Duodenal mucosa (tissue), 2 donors: ENCODE results near the gene RHOT2.

Experiments used
- H3K27ac ChIP-seq: one replicate; pipeline ENCODE4 v1.7.0; 2013; ENCODE audit warnings: low read depth, low read length
- H3K27me3 ChIP-seq, 2 donors: one replicate each; pipeline ENCODE4 v1.7.0; 2013; ENCODE audit warnings: low read length in 2 of 2, control low read depth in 1 of 2; ENCODE audit not compliant: insufficient read depth in 2 of 2, control insufficient read depth in 1 of 2
- H3K36me3 ChIP-seq, 2 donors: one replicate each; pipeline ENCODE4 v1.7.0; 2013; ENCODE audit warnings: low read length in 2 of 2, control low read depth in 1 of 2; ENCODE audit not compliant: insufficient read depth in 2 of 2, control insufficient read depth in 1 of 2
- H3K4me1 ChIP-seq, 2 donors: one replicate each; pipeline ENCODE4 v1.7.0; 2013; ENCODE audit warnings: low read length in 2 of 2, control low read depth in 1 of 2; ENCODE audit not compliant: insufficient read depth in 2 of 2, control insufficient read depth in 1 of 2
- H3K4me3 ChIP-seq, 2 donors: one replicate each; pipeline ENCODE4 v1.7.0; 2013; ENCODE audit warnings: low read length in 2 of 2, low read depth in 1 of 2
- H3K9ac ChIP-seq, 2 donors: one replicate each; pipeline ENCODE4 v1.7.0; 2013; ENCODE audit warnings: low read length in 2 of 2, low read depth in 1 of 2
- H3K9me3 ChIP-seq, 2 donors: one replicate each; pipeline ENCODE4 v1.7.0; 2013; ENCODE audit warnings: low read length in 2 of 2, control low read depth in 1 of 2; ENCODE audit not compliant: control insufficient read depth in 1 of 2

RHOT2 gene

GRCh38 chr16:700684-701584 is 33.0 kb downstream of the RHOT2 start:
- H3K4me3 ChIP-seq = no peak overlapping the region
- peaks cover 51 to 58% of the 10 kb centered on the region in 2 donors for H3K27me3 ChIP-seq
- no peak overlapping the region for H3K27ac ChIP-seq
- peaks cover 4 to 5% of the 10 kb centered on the region in 2 donors for H3K4me1 ChIP-seq
- no peaks in the 10 kb centered on the region for H3K9me3 ChIP-seq
- no peak overlapping the region for H3K9ac ChIP-seq
- no peaks in the 10 kb centered on the region for H3K36me3 ChIP-seq

GRCh38 chr16:702341-702740 is 34.4 kb downstream of the RHOT2 start:
- Histone ChIP-seq H3K9me3 (no peaks in the 10 kb centered on the region), H3K4me3 (no peak overlapping the region), H3K4me1 (no peaks in the 10 kb centered on the region), H3K36me3 (no peaks in the 10 kb centered on the region), H3K27ac (no peak overlapping the region), H3K9ac (no peak overlapping the region), H3K27me3 (peaks cover 64 to 71% of the 10 kb centered on the region in 2 donors)

GRCh38 chr16:703406-703805 is 35.5 kb downstream of the RHOT2 start:
- H3K4me1 ChIP-seq = no peaks in the 10 kb centered on the region
- H3K9ac ChIP-seq = no peak overlapping the region
- H3K27ac ChIP-seq = no peak overlapping the region
- H3K4me3 ChIP-seq = no peak overlapping the region
- no peaks in the 10 kb centered on the region for H3K9me3 ChIP-seq
- H3K36me3 ChIP-seq = no peaks in the 10 kb centered on the region
- peaks cover 73 to 81% of the 10 kb centered on the region in 2 donors for H3K27me3 ChIP-seq

GRCh38 chr16:704047-704446 is 36.1 kb downstream of the RHOT2 start:
- H3K4me1 ChIP-seq = no peaks in the 10 kb centered on the region
- H3K36me3 ChIP-seq = no peaks in the 10 kb centered on the region
- peaks cover 78 to 85% of the 10 kb centered on the region in 2 donors for H3K27me3 ChIP-seq
- no peak overlapping the region for H3K9ac ChIP-seq
- no peak overlapping the region for H3K4me3 ChIP-seq
- H3K9me3 ChIP-seq = no peaks in the 10 kb centered on the region
- H3K27ac ChIP-seq = no peak overlapping the region

DNA sequence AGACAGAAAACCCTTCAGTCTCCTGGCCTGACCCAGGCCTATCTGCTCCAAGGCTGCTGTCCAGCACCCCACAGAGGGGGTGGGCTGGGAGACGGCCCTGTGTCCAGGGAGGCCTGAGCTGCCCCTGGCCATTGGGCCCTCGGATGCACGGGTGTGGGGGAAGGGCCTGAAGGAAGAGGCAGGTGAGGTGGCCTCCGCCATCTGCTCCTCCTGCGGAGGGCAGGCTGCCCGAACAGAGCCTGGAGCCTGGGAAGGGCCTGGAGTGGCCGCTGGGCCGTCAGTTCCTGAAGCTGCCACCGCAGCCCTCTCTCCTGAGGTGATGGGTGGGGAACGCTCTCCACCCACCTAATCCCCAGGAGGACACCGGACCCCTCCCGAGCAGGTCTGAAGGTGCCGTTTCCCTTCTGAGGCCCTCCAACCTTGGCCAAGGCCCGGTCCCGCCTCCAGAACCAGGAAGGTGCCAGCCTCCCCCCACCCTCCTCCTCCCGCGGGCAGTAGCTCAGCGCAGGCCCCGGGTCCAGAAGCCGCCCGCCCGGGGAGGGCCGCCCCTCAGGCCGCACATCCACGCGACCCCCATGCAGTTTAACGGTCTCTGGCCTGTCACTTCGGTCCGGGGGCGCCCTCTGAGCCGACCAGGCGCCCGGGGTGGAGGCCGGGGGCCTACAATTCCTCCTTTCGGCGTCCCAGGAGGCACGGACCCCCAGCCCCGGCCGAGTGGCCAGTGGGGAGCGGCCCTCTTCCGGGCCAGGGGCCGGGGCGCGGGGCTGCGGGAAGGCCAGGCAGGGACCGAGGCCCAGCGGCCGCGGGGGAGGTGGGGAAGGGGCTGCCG is 36.8 kb downstream of the RHOT2 start:
- Histone ChIP-seq H3K27ac (no peak overlapping the region), H3K4me1 (no peaks in the 10 kb centered on the region), H3K36me3 (no peaks in the 10 kb centered on the region), H3K9me3 (no peaks in the 10 kb centered on the region), H3K27me3 (peaks cover 79 to 87% of the 10 kb centered on the region in 2 donors), H3K9ac (no peak overlapping the region), H3K4me3 (no peak overlapping the region)

GRCh38 chr16:705431-706188 is 37.7 kb downstream of the RHOT2 start, which contains the start of gene FBXL16:
Gene FBXL16 (minus strand): TSS chr16:705801. CDS start chr16:697405, 8,396 bp downstream.
- Histone ChIP-seq H3K4me3 (no peak within 1 kb of the TSS), H3K9ac (no peak within 1 kb of the TSS), H3K36me3 (no peaks in the 10 kb centered on the region), H3K4me1 (no peaks in the 10 kb centered on the region), H3K27ac (no peak within 1 kb of the TSS), H3K9me3 (no peaks in the 10 kb centered on the region), H3K27me3 (peaks cover 80 to 88% of the 10 kb centered on the region in 2 donors)

- H3K4me3 ChIP-seq = no peak overlapping the region
- no peaks in the 10 kb centered on the region for H3K4me1 ChIP-seq
- no peaks in the 10 kb centered on the region for H3K36me3 ChIP-seq
- H3K27ac ChIP-seq = no peak overlapping the region
- peaks cover 84 to 87% of the 10 kb centered on the region in 2 donors for H3K27me3 ChIP-seq
- H3K9me3 ChIP-seq = no peaks in the 10 kb centered on the region
- H3K9ac ChIP-seq = no peak overlapping the region
Measured at GRCh38 chr16:706189-707061, 38.5 kb downstream of the RHOT2 start.

- no peaks in the 10 kb centered on the region for H3K9me3 ChIP-seq
- no peak overlapping the region for H3K9ac ChIP-seq
- no peak overlapping the region for H3K27ac ChIP-seq
- no peak overlapping the region for H3K4me3 ChIP-seq
- H3K4me1 ChIP-seq = no peaks in the 10 kb centered on the region
- H3K27me3 ChIP-seq = peaks cover 81% of the 10 kb centered on the region in 2 donors
- no peaks in the 10 kb centered on the region for H3K36me3 ChIP-seq
Measured at GRCh38 chr16:707062-707538, 39.2 kb downstream of the RHOT2 start.

- Histone ChIP-seq H3K36me3 (no peaks in the 10 kb centered on the region), H3K9me3 (no peaks in the 10 kb centered on the region), H3K27me3 (peaks cover 71 to 72% of the 10 kb centered on the region in 2 donors), H3K4me1 (no peaks in the 10 kb centered on the region), H3K4me3 (no peak overlapping the region), H3K27ac (no peak overlapping the region), H3K9ac (no peak overlapping the region)
Measured at GRCh38 chr16:708019-708418, 40.1 kb downstream of the RHOT2 start.
